Measurements from ENCODE around the gene COL23A1.
A peak's percentile ranks its signal among the peaks of the same experiment; 100 is the strongest.

Gene COL23A1

GRCh38 chr5:178445534-178445933, 144.7 kb downstream of the COL23A1 start:
- Histone ChIP-seq H3K4ac (ENCODE audit: low read length) (no peak overlapping the region), H3K9me3 (replicated peaks in 1 of 2; ENCODE audit: control insufficient read depth in 2 of 2, insufficient read depth in 1 of 2, low read depth in 1 of 2, low read length in 2 of 2) (peaks cover 0 to 9% of the 10 kb centered on the region in 2 donors), H2BK5ac (ENCODE audit: low read length) (no peak overlapping the region)

DNA sequence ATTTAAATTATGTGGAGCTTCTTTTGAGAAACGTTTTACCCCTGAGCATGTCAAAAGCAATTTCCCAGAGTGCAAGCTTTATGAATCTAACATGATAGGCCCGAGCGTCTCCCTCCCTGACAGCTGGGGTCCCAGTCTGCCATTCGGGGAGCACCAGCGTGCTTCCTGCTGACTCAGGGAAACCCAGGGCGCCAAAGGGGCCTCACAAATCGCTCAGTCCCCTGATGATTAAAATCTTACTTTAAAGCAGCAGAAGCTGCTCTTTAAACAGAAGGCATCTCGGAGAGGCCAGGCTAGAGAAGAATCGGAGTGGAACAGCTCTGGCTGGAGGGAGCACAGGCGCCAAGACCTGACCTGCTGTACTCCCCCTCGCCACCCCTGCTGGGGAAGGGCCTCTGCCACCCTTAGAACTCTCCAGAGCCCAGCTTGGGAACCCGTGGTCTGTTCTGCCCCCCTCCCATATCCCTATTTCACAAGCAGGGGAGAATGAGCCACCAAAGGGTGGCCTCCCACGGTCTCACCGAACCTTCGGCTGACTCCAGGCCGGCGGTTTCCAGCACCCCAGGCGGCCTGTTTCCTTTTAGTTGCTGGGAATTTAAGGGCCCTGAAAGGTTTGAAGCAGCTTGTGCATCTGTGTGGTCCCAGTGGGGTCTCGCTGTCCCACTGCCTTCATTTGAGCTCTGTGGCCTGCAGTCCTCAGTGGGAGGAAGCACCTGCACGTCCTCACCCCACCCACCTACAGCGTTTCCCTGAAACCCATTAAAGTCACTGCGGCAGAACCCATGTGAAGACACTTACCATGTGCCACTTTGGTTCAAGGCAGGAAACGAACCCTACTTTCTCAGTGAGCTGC, 147.6 kb downstream of the COL23A1 start:
- Histone ChIP-seq H3K9ac (ENCODE audit: low read depth, low read length, poor library complexity) (no peak overlapping the region), H3K4ac (ENCODE audit: low read length) (no peak overlapping the region), H3K79me1 (ENCODE audit: low read depth, low read length) (no peaks in the 10 kb centered on the region), H3K4me1 (ENCODE audit: control insufficient read depth in 2 of 2, insufficient read depth in 1 of 2, low read depth in 1 of 2, low read length in 2 of 2) (no peaks in the 10 kb centered on the region), H4K8ac (ENCODE audit: low read depth, low read length) (no peak overlapping the region), H2BK5ac (ENCODE audit: low read length) (no peak overlapping the region), H3K9me3 (replicated peaks in 1 of 2; ENCODE audit: control insufficient read depth in 2 of 2, insufficient read depth in 1 of 2, low read depth in 1 of 2, low read length in 2 of 2) (peaks cover 0 to 7% of the 10 kb centered on the region in 2 donors), H2AK5ac (ENCODE audit: low read depth, low read length) (peak overlapping the region; percentile 75), H2BK15ac (ENCODE audit: low read length) (peak overlapping the region; percentile 59), H3K4me3 (ENCODE audit: low read length in 2 of 2) (no peak overlapping the region), H2AFZ (ENCODE audit: low read length) (no peak overlapping the region), H3K27me3 (ENCODE audit: control insufficient read depth in 3 of 3, insufficient read depth in 3 of 3, low read depth in 1 of 3, low read length in 3 of 3) (no peaks in the 10 kb centered on the region), H3K27ac (replicated peaks; ENCODE audit: low read length) (no peak overlapping the region), H2BK120ac (ENCODE audit: low read depth, low read length) (no peak overlapping the region), H3K14ac (ENCODE audit: low read length) (no peak overlapping the region), H3K36me3 (replicated peaks in 1 of 2; ENCODE audit: control insufficient read depth in 2 of 2, insufficient read depth in 2 of 2, low read length in 2 of 2) (no peaks in the 10 kb centered on the region), H3K4me2 (ENCODE audit: insufficient read depth, low read length, poor library complexity, severe bottlenecking) (no peak overlapping the region), H3K23ac (ENCODE audit: low read depth, low read length, poor library complexity) (no peak overlapping the region), H4K91ac (ENCODE audit: low read depth, low read length, poor library complexity) (no peak overlapping the region), H2BK12ac (ENCODE audit: low read length) (no peak overlapping the region), H3K18ac (ENCODE audit: low read length) (peak overlapping the region; percentile 76)
- WGBS, 2 donors (ENCODE audit: extremely low coverage in 2 of 2, insufficient read length in 2 of 2, insufficient replicate concordance in 1 of 2), result no CpG with 5 or more reads among the region's 23 CpGs
- DNase-seq (ENCODE audit: low spot score), result no peak

More at GRCh38 chr5:178445534-178445933, 144.7 kb downstream of the COL23A1 start:
- Histone ChIP-seq H4K8ac (ENCODE audit: low read depth, low read length) (no peak overlapping the region), H2BK12ac (ENCODE audit: low read length) (no peak overlapping the region), H3K4me1 (ENCODE audit: control insufficient read depth in 2 of 2, insufficient read depth in 1 of 2, low read depth in 1 of 2, low read length in 2 of 2) (no peaks in the 10 kb centered on the region), H3K14ac (ENCODE audit: low read length) (no peak overlapping the region), H2AFZ (ENCODE audit: low read length) (no peak overlapping the region), H2AK5ac (ENCODE audit: low read depth, low read length) (no peak overlapping the region), H3K4me3 (ENCODE audit: low read length in 2 of 2) (no peak overlapping the region), H3K18ac (ENCODE audit: low read length) (no peak overlapping the region), H3K4me2 (ENCODE audit: insufficient read depth, low read length, poor library complexity, severe bottlenecking) (no peak overlapping the region), H3K27me3 (ENCODE audit: control insufficient read depth in 3 of 3, insufficient read depth in 3 of 3, low read depth in 1 of 3, low read length in 3 of 3) (no peaks in the 10 kb centered on the region), H3K23ac (ENCODE audit: low read depth, low read length, poor library complexity) (no peak overlapping the region), H3K79me1 (ENCODE audit: low read depth, low read length) (no peaks in the 10 kb centered on the region), H3K27ac (replicated peaks; ENCODE audit: low read length) (no peak overlapping the region), H2BK15ac (ENCODE audit: low read length) (no peak overlapping the region), H3K9ac (ENCODE audit: low read depth, low read length, poor library complexity) (no peak overlapping the region), H4K91ac (ENCODE audit: low read depth, low read length, poor library complexity) (no peak overlapping the region), H3K36me3 (replicated peaks in 1 of 2; ENCODE audit: control insufficient read depth in 2 of 2, insufficient read depth in 2 of 2, low read length in 2 of 2) (no peaks in the 10 kb centered on the region), H2BK120ac (ENCODE audit: low read depth, low read length) (no peak overlapping the region)
- WGBS, 2 donors (ENCODE audit: extremely low coverage in 2 of 2, insufficient read length in 2 of 2, insufficient replicate concordance in 1 of 2), result no CpG with 5 or more reads among the region's 2 CpGs
- no peak for DNase-seq (ENCODE audit: low spot score)

- Histone ChIP-seq H3K27ac (replicated peaks; ENCODE audit: low read length) (no peak overlapping the region), H3K27me3 (ENCODE audit: control insufficient read depth in 3 of 3, insufficient read depth in 3 of 3, low read depth in 1 of 3, low read length in 3 of 3) (no peaks in the 10 kb centered on the region), H3K4me2 (ENCODE audit: insufficient read depth, low read length, poor library complexity, severe bottlenecking) (no peak overlapping the region), H2BK5ac (ENCODE audit: low read length) (no peak overlapping the region), H3K23ac (ENCODE audit: low read depth, low read length, poor library complexity) (no peak overlapping the region), H4K91ac (ENCODE audit: low read depth, low read length, poor library complexity) (no peak overlapping the region), H4K8ac (ENCODE audit: low read depth, low read length) (no peak overlapping the region), H2BK15ac (ENCODE audit: low read length) (no peak overlapping the region), H3K4ac (ENCODE audit: low read length) (peak overlapping the region; percentile 96), H2BK120ac (ENCODE audit: low read depth, low read length) (no peak overlapping the region), H3K18ac (ENCODE audit: low read length) (no peak overlapping the region), H2BK12ac (ENCODE audit: low read length) (no peak overlapping the region), H2AFZ (ENCODE audit: low read length) (no peak overlapping the region), H3K14ac (ENCODE audit: low read length) (no peak overlapping the region), H3K4me3 (ENCODE audit: low read length in 2 of 2) (no peak overlapping the region), H2AK5ac (ENCODE audit: low read depth, low read length) (peak overlapping the region; percentile 17), H3K36me3 (replicated peaks in 1 of 2; ENCODE audit: control insufficient read depth in 2 of 2, insufficient read depth in 2 of 2, low read length in 2 of 2) (no peaks in the 10 kb centered on the region), H3K9ac (ENCODE audit: low read depth, low read length, poor library complexity) (no peak overlapping the region), H3K79me1 (ENCODE audit: low read depth, low read length) (no peaks in the 10 kb centered on the region), H3K9me3 (replicated peaks in 1 of 2; ENCODE audit: control insufficient read depth in 2 of 2, insufficient read depth in 1 of 2, low read depth in 1 of 2, low read length in 2 of 2) (peaks cover 0 to 6% of the 10 kb centered on the region in 2 donors), H3K4me1 (ENCODE audit: control insufficient read depth in 2 of 2, insufficient read depth in 1 of 2, low read depth in 1 of 2, low read length in 2 of 2) (no peaks in the 10 kb centered on the region)
- WGBS, 2 donors (ENCODE audit: extremely low coverage in 2 of 2, insufficient read length in 2 of 2, insufficient replicate concordance in 1 of 2), result no CpG with 5 or more reads among the region's 18 CpGs
- DNase-seq (ENCODE audit: low spot score), result no peak
These were observed 148.5 kb downstream of the COL23A1 start for GRCh38 chr5:178441486-178442270.

- DNase-seq (ENCODE audit: low spot score), result no peak
These were observed 150.0 kb downstream of the COL23A1 start for GRCh38 chr5:178440181-178440580.

More at GRCh38 chr5:178440181-178440580, 150.0 kb downstream of the COL23A1 start:
- H2BK12ac ChIP-seq (ENCODE audit: low read length), result no peak overlapping the region
- WGBS, 2 donors (ENCODE audit: extremely low coverage in 2 of 2, insufficient read length in 2 of 2, insufficient replicate concordance in 1 of 2), result no CpG with 5 or more reads among the region's 7 CpGs
- no peak overlapping the region for H4K8ac ChIP-seq (ENCODE audit: low read depth, low read length)
- H4K91ac ChIP-seq (ENCODE audit: low read depth, low read length, poor library complexity), result no peak overlapping the region
- H2AK5ac ChIP-seq (ENCODE audit: low read depth, low read length), result no peak overlapping the region
- no peak overlapping the region for H3K18ac ChIP-seq (ENCODE audit: low read length)
- no peak overlapping the region for H2BK5ac ChIP-seq (ENCODE audit: low read length)
- no peaks in the 10 kb centered on the region for H3K27me3 ChIP-seq (ENCODE audit: control insufficient read depth in 3 of 3, insufficient read depth in 3 of 3, low read depth in 1 of 3, low read length in 3 of 3)
- no peak overlapping the region for H3K4ac ChIP-seq (ENCODE audit: low read length)
- H2AFZ ChIP-seq (ENCODE audit: low read length), result no peak overlapping the region
- H3K9me3 ChIP-seq (replicated peaks in 1 of 2; ENCODE audit: control insufficient read depth in 2 of 2, insufficient read depth in 1 of 2, low read depth in 1 of 2, low read length in 2 of 2), result peaks cover 0 to 2% of the 10 kb centered on the region in 2 donors
- H3K9ac ChIP-seq (ENCODE audit: low read depth, low read length, poor library complexity), result no peak overlapping the region
- no peak overlapping the region for H2BK120ac ChIP-seq (ENCODE audit: low read depth, low read length)
- no peak overlapping the region for H3K4me3 ChIP-seq (ENCODE audit: low read length in 2 of 2)
- H3K4me2 ChIP-seq (ENCODE audit: insufficient read depth, low read length, poor library complexity, severe bottlenecking), result no peak overlapping the region
- no peak overlapping the region for H3K27ac ChIP-seq (replicated peaks; ENCODE audit: low read length)
- no peaks in the 10 kb centered on the region for H3K79me1 ChIP-seq (ENCODE audit: low read depth, low read length)
- H3K14ac ChIP-seq (ENCODE audit: low read length), result no peak overlapping the region
- H3K23ac ChIP-seq (ENCODE audit: low read depth, low read length, poor library complexity), result no peak overlapping the region
- no peaks in the 10 kb centered on the region for H3K36me3 ChIP-seq (replicated peaks in 1 of 2; ENCODE audit: control insufficient read depth in 2 of 2, insufficient read depth in 2 of 2, low read length in 2 of 2)
- H3K4me1 ChIP-seq (ENCODE audit: control insufficient read depth in 2 of 2, insufficient read depth in 1 of 2, low read depth in 1 of 2, low read length in 2 of 2), result peaks cover 0 to 4% of the 10 kb centered on the region in 2 donors
- H2BK15ac ChIP-seq (ENCODE audit: low read length), result no peak overlapping the region

All from neuronal stem cell (in vitro differentiated cells).